Osteocyte (in vitro differentiated cells): ENCODE measurements around the gene POU6F2. TPM values are rescaled to one million over a fixed set of nuclear protein-coding genes. Genes with fewer than 3 reads are reported as not detected.
"Not testable (repeated sequence)": the region's sequence is repeated elsewhere in the genome, so short reads cannot be mapped to it uniquely, and the experiment has no call there.

ENCODE experiments used
- DNase-seq: peaks from one replicate; pipeline ENCODE4 v3.0.0; 2021; ENCODE audit warnings: mixed read lengths; ENCODE audit not compliant: unreplicated experiment; ENCODE audit errors: extremely low spot score
- H3K27ac Mint-ChIP-seq: one replicate; pipeline ENCODE4 v1.8.0; 2021; ENCODE audit warnings: mild to moderate bottlenecking, mixed read lengths; ENCODE audit not compliant: unreplicated experiment
- H3K27me3 Mint-ChIP-seq: one replicate; pipeline ENCODE4 v1.8.0; 2021; ENCODE audit warnings: mixed read lengths; ENCODE audit not compliant: unreplicated experiment
- H3K36me3 Mint-ChIP-seq: one replicate; pipeline ENCODE4 v1.8.0; 2021; ENCODE audit warnings: mixed read lengths; ENCODE audit not compliant: unreplicated experiment
- H3K4me1 Mint-ChIP-seq: one replicate; pipeline ENCODE4 v1.8.0; 2021; ENCODE audit warnings: mixed read lengths; ENCODE audit not compliant: unreplicated experiment
- H3K4me3 Mint-ChIP-seq: one replicate; pipeline ENCODE4 v1.8.0; 2021; ENCODE audit warnings: mild to moderate bottlenecking, moderate library complexity, mixed read lengths; ENCODE audit not compliant: unreplicated experiment
- H3K9me3 Mint-ChIP-seq: one replicate; pipeline ENCODE4 v1.8.0; 2021; ENCODE audit warnings: mixed read lengths; ENCODE audit not compliant: unreplicated experiment
- total RNA-seq: library from RNA; stranded (reverse); gene quantifications from 2 replicates; pipeline ENCODE4 v1.2.1, GENCODE V29; 2021
- TF ChIP-seq, protein P1 (sequence below): fragments of 200-600 bp; sonication (generic); IDR thresholded peaks from 2 replicates; pipeline ENCODE4 v1.5.0; 2021; ENCODE audit warnings: antibody characterized with exemption, mild to moderate bottlenecking, moderate library complexity

The POU6F2 gene
- total RNA-seq, 1 donor from 2014 or later, result 0.78 TPM

DNA sequence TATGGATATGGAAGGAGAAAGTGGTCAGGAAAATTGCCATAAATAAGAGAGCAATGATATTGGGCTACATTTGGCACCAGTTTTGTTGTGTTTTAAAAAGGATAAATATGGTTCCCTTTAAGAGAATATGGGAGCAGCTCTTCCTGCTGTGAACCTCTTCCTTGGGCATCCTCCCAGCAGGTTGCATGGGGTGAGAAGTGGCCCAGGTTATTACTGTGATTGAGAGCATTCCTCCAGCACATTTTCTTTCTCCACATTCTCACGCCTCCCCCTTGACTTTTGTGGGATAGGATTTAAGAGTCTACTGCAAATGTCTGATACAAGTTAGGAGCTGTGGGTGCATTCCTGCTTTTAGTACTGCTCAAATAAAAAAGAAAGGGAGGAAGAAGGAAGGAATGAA lies 214.8 kb downstream of the POU6F2 start:
- peaks cover under 1% of the 10 kb centered on the region for H3K27me3 Mint-ChIP-seq
- DNase-seq, result no peak
- H3K4me3 Mint-ChIP-seq, result no peak overlapping the region
- H3K4me1 Mint-ChIP-seq, result no peaks in the 10 kb centered on the region
- H3K36me3 Mint-ChIP-seq, result no peaks in the 10 kb centered on the region
- TF ChIP-seq, protein P1, sequence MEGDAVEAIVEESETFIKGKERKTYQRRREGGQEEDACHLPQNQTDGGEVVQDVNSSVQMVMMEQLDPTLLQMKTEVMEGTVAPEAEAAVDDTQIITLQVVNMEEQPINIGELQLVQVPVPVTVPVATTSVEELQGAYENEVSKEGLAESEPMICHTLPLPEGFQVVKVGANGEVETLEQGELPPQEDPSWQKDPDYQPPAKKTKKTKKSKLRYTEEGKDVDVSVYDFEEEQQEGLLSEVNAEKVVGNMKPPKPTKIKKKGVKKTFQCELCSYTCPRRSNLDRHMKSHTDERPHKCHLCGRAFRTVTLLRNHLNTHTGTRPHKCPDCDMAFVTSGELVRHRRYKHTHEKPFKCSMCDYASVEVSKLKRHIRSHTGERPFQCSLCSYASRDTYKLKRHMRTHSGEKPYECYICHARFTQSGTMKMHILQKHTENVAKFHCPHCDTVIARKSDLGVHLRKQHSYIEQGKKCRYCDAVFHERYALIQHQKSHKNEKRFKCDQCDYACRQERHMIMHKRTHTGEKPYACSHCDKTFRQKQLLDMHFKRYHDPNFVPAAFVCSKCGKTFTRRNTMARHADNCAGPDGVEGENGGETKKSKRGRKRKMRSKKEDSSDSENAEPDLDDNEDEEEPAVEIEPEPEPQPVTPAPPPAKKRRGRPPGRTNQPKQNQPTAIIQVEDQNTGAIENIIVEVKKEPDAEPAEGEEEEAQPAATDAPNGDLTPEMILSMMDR, result no peak
- H3K27ac Mint-ChIP-seq, result no peak overlapping the region
- H3K9me3 Mint-ChIP-seq, result no peaks in the 10 kb centered on the region

DNA sequence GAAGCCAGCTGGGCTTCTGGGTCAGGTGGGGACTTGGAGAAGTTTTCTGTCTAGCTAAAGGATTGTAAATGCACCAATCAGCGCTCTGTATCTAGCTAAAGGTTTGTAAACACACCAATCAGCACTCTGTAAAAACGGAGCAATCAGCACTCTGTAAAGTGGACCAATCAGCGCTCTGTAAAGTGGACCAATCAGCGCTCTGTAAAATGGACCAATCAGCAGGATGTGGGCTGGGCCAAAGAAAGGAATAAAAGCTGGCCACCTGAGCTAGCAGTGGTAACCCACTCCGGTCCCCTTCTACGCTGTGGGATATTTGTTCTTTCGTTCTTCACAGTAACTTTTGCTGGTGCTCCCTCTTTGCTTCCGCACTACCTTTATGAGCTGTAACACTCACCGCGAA lies 216.7 kb downstream of the POU6F2 start:
- not testable (repeated sequence) for DNase-seq, H3K9me3 Mint-ChIP-seq, H3K27ac Mint-ChIP-seq, H3K27me3 Mint-ChIP-seq, H3K4me1 Mint-ChIP-seq, H3K36me3 Mint-ChIP-seq, H3K4me3 Mint-ChIP-seq

DNA sequence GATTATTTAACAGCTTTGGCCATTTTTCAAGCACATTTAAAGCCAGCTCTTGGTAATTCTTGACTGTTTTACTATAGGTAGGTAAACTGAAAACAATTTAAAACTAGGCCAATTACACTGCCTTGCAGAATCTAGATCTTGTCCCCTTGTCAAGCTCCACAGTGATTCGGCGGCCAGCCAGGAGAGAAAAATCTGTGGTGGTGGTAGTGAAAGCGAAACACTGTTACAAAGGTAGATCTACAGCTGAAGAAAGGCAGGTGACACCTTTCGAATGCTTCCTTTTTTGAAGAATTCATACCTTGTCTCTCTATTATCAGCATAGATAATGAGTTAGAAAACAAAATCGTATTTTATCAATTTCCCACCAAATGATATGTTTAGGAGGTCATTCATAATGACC lies 218.3 kb downstream of the POU6F2 start:
- Mint-ChIP-seq H3K4me1 (peaks cover 3% of the 10 kb centered on the region), H3K9me3 (no peaks in the 10 kb centered on the region), H3K36me3 (no peaks in the 10 kb centered on the region), H3K27me3 (no peaks in the 10 kb centered on the region), H3K27ac (no peak overlapping the region), H3K4me3 (no peak overlapping the region)
- TF ChIP-seq, protein P1, result no peak
- no peak for DNase-seq

DNA sequence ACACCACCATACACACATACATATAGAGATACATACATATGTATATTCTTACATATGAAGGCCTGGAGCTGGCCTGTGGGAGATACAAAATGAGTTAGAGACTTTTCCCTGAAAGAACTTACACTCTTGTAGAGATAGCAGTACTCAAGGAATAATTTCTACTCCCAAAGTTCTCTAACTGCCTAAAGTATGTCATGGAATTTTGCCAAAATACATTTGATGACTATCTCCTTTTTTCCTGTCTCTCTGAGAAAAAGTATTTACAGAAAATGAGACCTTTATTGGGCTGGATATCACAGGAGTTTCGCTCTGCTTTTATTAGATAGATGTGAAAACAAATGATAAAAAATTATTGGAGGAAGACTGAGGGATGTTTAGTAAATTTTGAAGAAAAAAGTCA lies 220.1 kb downstream of the POU6F2 start:
- no peak overlapping the region for H3K4me3 Mint-ChIP-seq
- DNase-seq, result no peak
- no peaks in the 10 kb centered on the region for H3K27me3 Mint-ChIP-seq
- no peak overlapping the region for H3K27ac Mint-ChIP-seq
- no peaks in the 10 kb centered on the region for H3K36me3 Mint-ChIP-seq
- H3K4me1 Mint-ChIP-seq, result peaks cover 3% of the 10 kb centered on the region
- TF ChIP-seq, protein P1, result no peak
- H3K9me3 Mint-ChIP-seq, result no peaks in the 10 kb centered on the region

DNA sequence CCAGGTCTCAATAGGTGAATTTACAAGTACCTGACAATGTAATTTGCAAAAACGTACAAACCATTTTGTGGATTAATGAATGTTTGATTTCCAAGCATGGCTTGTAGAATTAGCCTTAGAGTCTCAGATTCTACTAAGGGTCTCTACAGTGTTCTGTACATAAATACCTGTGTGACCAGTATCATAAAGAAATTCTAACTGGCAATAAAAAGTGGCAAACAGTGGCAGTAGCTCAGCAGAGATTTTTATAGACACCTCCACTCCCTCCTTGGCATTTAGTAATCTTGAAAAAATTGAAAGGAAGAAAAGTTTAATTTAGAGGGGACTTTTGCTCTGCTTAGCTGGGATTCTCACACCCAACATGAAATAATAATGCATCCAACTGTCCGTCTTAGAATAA lies 220.8 kb downstream of the POU6F2 start:
- H3K27ac Mint-ChIP-seq, result no peak overlapping the region
- no peak for DNase-seq
- TF ChIP-seq, protein P1, result no peak
- H3K27me3 Mint-ChIP-seq, result no peaks in the 10 kb centered on the region
- no peaks in the 10 kb centered on the region for H3K9me3 Mint-ChIP-seq
- H3K4me3 Mint-ChIP-seq, result no peak overlapping the region
- H3K36me3 Mint-ChIP-seq, result no peaks in the 10 kb centered on the region
- peaks cover 3% of the 10 kb centered on the region for H3K4me1 Mint-ChIP-seq

DNA sequence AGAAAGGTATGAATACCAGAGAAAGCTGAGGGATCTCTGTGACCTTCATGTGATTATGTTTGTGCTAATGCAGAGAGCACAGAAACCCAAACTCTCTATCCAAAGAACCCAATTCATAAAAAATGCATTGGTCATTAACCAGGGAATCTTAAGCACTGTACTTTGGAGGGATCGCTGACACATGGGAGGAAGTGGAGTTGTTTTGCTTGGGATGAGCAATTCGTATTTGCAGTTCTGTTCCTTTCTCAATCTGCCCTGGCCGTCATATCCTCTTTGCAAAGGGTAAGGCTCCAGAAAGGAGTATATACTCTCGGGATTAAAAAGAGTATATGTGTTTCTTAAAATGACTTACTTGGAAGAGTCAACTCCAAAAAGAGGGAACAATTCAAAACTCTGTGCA lies 221.3 kb downstream of the POU6F2 start:
- H3K36me3 Mint-ChIP-seq, result no peaks in the 10 kb centered on the region
- no peak for DNase-seq
- no peaks in the 10 kb centered on the region for H3K27me3 Mint-ChIP-seq
- peaks cover 3% of the 10 kb centered on the region for H3K4me1 Mint-ChIP-seq
- no peak overlapping the region for H3K4me3 Mint-ChIP-seq
- H3K9me3 Mint-ChIP-seq, result no peaks in the 10 kb centered on the region
- H3K27ac Mint-ChIP-seq, result no peak overlapping the region
- TF ChIP-seq, protein P1, result no peak
